Vagina (tissue), 2 donors: ENCODE results near the gene KIAA0232.

ENCODE experiments used
- CTCF ChIP-seq, 3 experiments: fragments of 450-650 bp in 2 of 3; fragments of 200-600 bp in 1 of 3; sonication (generic) in 1 of 3; IDR thresholded peaks; one replicate each; pipeline ENCODE4 v1.5.1; 2017 to 2019; ENCODE audit warnings: antibody characterized with exemption in 3 of 3, mild to moderate bottlenecking in 2 of 3, moderate library complexity in 2 of 3
- POLR2A ChIP-seq, 2 donors: fragments of 450-650 bp; IDR thresholded peaks; one replicate each; pipeline ENCODE4 v1.6.1; 2017; ENCODE audit warnings: antibody characterized with exemption in 2 of 2, mild to moderate bottlenecking in 2 of 2, moderate library complexity in 2 of 2
- POLR2AphosphoS5 ChIP-seq, 2 donors: sonication (generic); formaldehyde crosslinking; IDR thresholded peaks; one replicate each; pipeline ENCODE4 v1.9.0; 2017; ENCODE audit warnings: antibody characterized with exemption in 2 of 2, mild to moderate bottlenecking in 2 of 2, low read depth in 1 of 2; ENCODE audit not compliant: insufficient read depth in 1 of 2

DNA sequence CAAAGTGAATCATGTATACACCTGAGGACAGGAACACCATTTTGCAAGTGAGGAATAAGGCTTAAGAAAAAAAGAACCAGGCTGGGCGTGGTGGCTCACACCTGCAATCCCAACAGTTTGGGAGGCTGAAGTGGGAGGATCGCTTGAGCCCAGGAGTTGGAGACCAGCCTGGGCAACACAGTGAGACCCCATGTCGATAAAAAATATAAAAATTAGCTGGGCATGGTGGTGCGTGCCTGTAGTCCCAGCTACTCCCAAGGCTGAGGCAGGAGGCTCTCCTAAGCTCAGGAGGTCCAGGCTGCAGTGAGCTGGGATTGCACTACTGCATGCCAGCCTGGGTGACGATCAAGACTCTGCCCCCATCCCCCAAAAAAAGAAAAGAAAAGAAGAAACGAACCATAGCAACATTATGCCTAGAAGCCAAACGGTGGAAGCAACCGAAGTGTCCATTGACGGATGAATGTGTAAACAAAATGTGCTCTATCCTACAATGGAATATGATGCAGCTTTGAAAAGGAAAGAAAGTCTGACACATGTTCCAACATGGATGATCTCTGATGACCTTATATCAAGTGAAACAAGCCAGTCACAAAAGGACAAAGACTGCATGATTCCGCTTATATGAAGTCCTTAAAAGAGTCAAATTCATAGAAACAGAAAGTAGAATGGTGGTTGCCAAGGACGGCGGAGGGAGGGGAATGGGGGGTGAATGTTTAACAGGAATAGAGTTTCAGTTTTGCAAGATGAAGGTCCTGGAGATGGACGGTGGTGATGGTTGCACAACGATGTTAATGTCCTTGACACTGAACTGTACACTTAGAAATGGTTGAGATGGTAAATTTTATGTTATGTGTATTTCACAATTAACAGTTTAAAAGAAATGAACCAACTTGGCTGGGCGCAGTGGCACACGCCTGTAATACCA lies 8.6 kb upstream of the KIAA0232 start:
- TF ChIP-seq CTCF (IDR thresholded peaks at IDR 0.05), result no peak
- TF ChIP-seq POLR2A (IDR thresholded peaks at IDR 0.05), result no peak
- TF ChIP-seq POLR2AphosphoS5 (IDR thresholded peaks at IDR 0.05; ENCODE audit: insufficient read depth in 1 of 2, low read depth in 1 of 2), result no peak
